Endometrial microvascular endothelial cells (primary cell): ENCODE results near the gene HSD3B2. TPM values are rescaled to one million over a fixed set of nuclear protein-coding genes. Genes with fewer than 3 reads are reported as not detected.

Source experiments
- in situ Hi-C: cut with HindIII; loops from 2 replicates; pipeline ENCODE4 v1.10.0; 2017; ENCODE audit warnings: low sequenced_read_pairs, low pct_unique_long_range_greater_than_20kb; ENCODE audit errors: inconsistent ontology term
- total RNA-seq: library from RNA; depleted of rRNA; stranded (reverse); fragments of >200 nt; gene quantifications from one replicate; pipeline ENCODE4 v1.2.3, GENCODE V29; 2015; ENCODE audit errors: inconsistent ontology term

The HSD3B2 gene
- total RNA-seq, 1 donor from 2014 or later = not detected

DNA sequence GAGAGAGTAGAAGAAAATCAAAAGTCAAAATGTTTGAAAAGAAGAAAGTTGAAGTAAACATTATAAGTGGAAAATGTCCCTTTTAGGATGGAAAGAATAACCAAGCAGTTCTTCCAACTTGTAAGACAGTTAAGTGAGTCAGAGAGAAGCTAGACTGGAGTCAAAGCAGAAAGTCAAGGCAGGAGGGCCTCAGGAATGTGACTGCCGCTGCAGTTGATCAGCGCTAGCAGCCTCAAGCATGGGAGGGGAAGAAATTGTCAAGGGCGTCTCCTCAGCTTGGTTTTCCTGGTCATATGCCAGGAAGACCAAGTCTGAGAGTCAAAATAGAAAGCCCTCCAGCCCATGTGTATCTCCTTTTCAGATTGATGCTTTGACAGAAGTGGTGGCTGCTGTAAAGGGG, 23.2 kb upstream of the HSD3B2 start:
- in situ Hi-C loops = no loop called here

DNA sequence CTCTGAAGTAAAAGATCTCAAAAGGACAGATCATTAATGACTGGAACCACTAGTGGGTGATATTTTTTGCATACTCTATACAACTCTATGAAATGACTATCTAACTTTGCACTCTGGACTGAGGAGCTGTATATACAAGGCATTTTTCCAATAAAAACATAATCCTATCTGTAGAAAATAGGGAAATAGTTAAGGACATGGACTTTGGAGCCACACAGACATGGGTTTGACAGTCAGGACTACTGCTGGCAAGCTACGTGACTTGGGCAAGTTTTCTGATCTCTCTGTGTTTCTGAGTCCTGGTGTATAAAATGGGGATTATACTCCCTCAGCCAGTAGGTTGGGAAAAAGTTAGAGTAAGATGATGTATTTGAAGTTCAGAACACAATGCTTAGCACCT, 20.9 kb upstream of the HSD3B2 start:
- in situ Hi-C loops = no loop called here

- in situ Hi-C loops = no loop called here
Observed at GRCh38 chr1:119396982-119397381, 18.0 kb upstream of the HSD3B2 start.

DNA sequence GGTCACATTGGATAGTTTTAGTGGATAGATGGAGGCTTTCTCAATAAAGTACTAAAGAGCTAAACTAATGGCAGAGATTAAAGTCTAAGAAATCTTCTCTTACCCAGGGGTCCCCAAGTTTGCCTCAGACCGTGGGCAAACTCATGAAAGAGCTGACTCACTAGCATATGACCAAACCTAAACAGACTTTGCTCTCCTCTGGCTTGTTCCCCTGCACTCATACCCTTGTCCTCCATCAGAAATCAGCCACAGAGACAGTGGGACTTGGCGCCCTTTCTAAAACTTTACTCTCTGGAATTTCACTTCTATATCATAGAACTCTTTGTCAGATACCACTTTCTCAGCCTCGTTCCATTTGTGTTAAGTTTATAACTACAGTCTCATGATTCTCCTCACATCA, 17.0 kb upstream of the HSD3B2 start:
- in situ Hi-C loops = no loop called here

DNA sequence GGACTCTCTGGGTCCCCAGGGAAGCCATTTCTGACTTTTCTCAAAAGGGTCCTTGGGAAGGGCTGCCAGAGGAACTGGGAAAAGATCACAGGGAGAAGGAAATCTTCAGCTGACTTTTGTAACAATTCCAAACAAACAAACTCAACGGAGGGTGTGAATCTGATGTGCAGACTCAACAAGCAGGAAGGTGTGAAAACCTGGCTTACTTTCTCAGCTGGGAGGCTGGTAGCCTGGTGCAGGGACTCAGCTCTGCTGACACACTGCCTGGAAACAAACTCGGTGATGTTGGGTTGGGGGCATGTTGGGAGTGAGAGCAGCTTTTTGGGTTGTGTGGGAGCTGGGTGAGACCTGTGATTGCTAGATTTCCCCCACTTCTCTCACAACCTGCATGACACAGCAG, 10.2 kb upstream of the HSD3B2 start:
- in situ Hi-C loops = no loop called here

DNA sequence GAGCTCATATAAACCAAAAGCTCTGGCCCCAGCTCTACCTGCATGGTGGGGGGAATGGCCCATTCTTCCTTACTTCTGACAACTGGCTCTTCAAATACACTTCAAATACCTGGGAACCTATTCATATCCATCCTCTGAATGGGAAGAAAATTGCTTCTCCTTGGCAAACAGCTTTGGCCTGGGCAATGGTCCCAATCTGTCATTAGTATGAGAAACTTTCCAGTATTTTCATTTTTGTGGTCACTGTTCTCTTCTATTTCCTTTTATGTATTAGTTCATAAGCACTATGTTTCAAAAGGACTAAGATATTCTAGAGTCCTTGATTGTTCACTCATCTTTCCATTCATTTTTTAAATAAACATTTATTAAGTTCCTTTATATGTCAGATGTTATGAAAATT, 5.2 kb upstream of the HSD3B2 start:
- in situ Hi-C loops = no loop called here

DNA sequence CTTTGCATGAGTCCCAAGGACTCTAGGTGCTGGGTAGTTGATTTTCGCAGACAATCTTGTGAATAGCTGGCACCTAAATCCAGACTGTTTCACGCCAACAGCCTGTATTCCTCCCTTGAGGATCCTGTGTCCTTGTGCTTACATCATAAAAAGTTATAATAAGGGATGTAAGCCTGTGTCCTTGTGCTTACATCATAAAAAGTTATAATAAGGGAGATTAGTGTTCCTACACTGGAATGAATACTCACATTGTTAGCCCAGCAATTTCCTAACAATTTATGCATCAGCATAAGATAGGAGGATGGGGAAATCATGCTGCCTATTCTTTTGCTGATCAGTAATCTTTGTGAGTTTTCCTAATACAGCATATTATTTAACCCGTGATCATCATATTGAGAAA, 4.0 kb upstream of the HSD3B2 start:
- in situ Hi-C loops = no loop called here

DNA sequence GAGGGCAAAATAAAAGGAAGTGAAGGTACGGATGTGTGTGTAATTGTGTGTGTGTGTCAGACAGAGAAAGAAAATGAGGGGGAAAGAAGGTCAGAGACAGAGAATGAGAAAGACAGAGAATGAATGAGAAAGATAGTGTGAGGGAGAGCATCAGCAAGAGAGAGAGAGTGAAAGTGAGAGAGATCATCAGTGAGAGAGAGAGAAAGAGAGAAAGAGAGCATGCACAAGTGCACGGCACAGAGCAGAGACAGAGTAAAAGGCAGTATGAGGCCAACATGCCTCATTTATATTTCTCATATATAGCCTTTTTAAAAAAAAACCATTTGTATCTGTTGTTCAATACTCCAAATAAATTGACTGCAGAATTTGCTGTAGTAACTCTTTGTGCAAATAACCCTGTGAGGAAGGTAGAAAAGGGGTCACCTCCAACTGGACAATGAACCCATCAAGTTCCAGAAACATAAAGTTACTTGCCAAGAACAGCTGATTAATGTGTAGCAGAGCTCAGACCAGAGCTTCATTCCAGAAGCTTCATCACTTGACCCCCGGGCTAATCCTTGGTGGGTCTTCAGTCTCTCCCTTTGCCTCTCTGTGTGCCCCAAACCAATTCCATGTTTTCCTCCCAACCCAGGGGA, 1.2 kb downstream of the HSD3B2 start:
- in situ Hi-C loops = no loop called here

GRCh38 chr1:119419109-119419508, 4.2 kb downstream of the HSD3B2 start:
- in situ Hi-C loops = no loop called here

- in situ Hi-C loops = no loop called here
Observed at GRCh38 chr1:119420638-119421037, 5.7 kb downstream of the HSD3B2 start.

DNA sequence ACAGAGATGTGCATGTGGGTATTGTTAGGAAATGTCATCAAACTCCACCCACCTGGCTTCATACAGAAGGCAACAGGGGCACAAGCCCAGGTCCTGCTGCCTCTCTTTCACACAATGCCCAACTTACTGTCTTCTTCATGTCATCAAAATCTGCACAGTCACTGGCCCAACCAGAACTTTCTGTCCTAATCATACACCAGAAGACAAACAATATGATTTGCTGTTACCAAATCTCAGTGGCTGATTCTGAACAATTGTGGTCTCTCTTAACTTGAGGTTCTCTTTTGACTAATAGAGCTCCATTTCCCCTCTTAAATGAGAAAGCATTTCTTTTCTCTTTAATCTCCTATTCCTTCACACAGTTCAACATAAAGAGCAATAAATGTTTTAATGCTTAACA, 7.7 kb downstream of the HSD3B2 start:
- in situ Hi-C loops = no loop called here

- in situ Hi-C loops = no loop called here
Observed at GRCh38 chr1:119428991-119429390, 14.0 kb downstream of the HSD3B2 start.

DNA sequence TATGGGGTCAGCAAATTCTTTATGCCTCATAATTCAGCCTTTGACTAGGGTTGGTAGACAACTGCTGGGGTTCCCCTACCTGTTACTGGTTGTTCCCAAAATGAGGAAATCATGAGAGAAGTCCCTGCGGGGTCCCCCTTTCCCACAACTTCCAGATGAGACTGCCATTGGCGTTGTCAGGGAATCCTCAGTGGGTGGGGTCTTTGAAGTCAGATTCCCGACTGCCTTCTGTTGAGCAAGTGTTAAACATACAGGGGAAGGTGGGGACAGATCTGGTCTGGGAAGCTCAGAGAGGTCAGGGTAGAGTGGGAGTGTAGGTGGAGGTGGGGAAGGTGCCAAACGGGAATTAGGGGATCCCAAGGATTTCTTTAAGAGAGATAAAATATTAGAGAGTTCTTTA, 14.7 kb downstream of the HSD3B2 start:
- in situ Hi-C loops = no loop called here

DNA sequence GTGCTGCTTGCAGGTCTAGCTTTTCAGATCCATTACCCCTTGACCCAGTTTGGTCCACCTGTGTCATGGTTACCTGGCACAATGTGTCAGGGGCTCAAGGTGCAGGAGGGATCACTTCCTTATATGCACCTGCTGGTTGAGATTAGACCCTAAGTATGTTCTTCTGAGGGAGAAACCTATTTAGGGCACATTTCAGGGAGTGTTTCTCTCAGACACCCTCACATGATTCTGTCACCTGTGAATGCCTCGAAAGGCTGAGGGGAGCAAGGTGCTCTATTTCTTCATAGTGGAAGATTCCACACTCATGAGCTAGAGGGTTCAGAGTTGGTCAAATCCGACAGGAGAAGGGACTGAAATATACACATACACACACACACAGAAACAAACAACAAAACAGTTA, 15.5 kb downstream of the HSD3B2 start:
- in situ Hi-C loops = no loop called here

GRCh38 chr1:119431836-119432235, 16.9 kb downstream of the HSD3B2 start:
- in situ Hi-C loops = no loop called here

- in situ Hi-C loops = no loop called here
Observed at GRCh38 chr1:119435052-119435451, 20.1 kb downstream of the HSD3B2 start.

GRCh38 chr1:119438761-119439160, 23.8 kb downstream of the HSD3B2 start:
- in situ Hi-C loops = no loop called here

DNA sequence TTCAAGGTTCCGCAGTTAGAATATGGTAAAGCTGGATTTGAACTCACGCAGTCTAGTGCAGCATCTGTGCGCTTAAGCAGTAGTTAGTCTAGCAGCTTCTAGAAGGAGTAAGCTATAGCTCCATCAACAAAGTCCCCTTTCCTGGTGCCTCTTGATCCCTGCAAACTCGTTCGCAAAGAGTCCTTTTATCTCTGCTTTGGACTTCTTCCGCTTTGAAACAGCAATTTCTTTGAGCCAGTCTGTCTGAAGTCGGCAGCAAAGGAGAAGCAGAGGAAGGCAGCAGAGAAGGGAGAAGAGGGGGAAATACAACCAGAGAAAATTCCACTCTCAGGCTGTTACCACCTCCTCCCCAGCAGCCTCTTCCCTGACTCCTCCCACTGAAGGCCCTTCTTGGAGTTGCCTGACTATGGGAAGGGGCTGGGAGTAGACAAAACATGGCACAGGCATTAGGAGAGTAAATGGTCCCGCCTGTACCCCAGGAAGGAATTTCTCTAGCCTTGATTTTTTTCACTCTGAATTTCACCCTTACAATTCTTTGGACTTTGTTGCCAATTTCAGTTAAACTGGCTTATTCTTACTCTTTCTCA, 25.9 kb downstream of the HSD3B2 start:
- in situ Hi-C loops = no loop called here

DNA sequence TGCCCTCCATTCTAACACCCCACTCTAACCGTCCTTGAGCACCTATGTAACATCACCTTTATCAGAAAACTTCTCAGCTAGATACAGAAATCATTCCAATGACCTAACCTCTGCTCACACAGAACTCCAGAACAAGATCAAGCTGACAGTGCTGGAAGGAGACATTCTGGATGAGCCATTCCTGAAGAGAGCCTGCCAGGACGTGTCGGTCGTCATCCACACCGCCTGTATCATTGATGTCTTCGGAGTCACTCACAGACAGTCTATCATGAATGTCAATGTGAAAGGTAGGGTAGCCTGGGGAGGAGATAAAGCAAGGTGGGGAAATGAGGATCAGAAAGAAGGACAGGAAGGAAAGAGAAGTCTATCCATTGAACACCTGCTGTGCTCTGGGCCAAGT, 27.8 kb downstream of the HSD3B2 start:
- in situ Hi-C loops = no loop called here

DNA sequence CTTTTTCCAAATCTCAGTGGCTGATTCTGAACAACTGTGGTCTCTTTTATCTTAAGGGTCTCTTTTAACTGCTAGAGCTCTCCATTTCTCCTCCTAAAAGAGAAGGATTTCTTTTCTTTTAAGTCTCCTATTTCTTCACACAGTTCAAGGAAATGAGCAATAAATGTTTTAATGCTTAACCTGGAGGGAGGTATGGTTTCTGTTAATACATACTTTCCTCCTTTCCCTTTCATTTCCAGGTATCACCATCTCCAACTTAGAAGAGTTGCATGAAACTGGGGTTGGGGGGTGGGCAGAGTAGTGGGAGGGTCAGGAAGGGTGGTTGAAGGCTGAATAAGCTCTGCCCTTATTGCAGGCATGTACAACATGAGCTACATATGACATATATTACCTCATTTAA, 31.4 kb downstream of the HSD3B2 start:
- in situ Hi-C loops = no loop called here
